ENCODE data around the gene CD8B. TPM values are rescaled to one million over a fixed set of nuclear protein-coding genes. Genes with fewer than 3 reads are reported as not detected.

CD8B gene
- total RNA-seq, 2 donors from 2014 or later = 1.1 to 1.3 TPM

- Histone ChIP-seq H3K27me3 (replicated peaks; ENCODE audit: insufficient read depth) (peaks cover 3% of the 10 kb centered on the region), H3K27ac (no peak overlapping the region), H3K36me3 (no peaks in the 10 kb centered on the region), H3K4me1 (replicated peaks) (no peaks in the 10 kb centered on the region), H3K9me3 (no peaks in the 10 kb centered on the region), H3K4me3 (no peak overlapping the region)
- WGBS = 71% methylated on average over 13 of the region's 13 CpGs
- DNase-seq (ENCODE audit: low spot score) = no peak
- intact Hi-C loops (cut with DNase I) = no loop called here
- no peak for TF ChIP-seq POLR2A (IDR thresholded peaks at IDR 0.05)
- no peak for TF ChIP-seq POLR2AphosphoS5 (IDR thresholded peaks at IDR 0.05)
- TF ChIP-seq, protein P1, sequence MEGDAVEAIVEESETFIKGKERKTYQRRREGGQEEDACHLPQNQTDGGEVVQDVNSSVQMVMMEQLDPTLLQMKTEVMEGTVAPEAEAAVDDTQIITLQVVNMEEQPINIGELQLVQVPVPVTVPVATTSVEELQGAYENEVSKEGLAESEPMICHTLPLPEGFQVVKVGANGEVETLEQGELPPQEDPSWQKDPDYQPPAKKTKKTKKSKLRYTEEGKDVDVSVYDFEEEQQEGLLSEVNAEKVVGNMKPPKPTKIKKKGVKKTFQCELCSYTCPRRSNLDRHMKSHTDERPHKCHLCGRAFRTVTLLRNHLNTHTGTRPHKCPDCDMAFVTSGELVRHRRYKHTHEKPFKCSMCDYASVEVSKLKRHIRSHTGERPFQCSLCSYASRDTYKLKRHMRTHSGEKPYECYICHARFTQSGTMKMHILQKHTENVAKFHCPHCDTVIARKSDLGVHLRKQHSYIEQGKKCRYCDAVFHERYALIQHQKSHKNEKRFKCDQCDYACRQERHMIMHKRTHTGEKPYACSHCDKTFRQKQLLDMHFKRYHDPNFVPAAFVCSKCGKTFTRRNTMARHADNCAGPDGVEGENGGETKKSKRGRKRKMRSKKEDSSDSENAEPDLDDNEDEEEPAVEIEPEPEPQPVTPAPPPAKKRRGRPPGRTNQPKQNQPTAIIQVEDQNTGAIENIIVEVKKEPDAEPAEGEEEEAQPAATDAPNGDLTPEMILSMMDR (IDR thresholded peaks at IDR 0.05) = no peak
Observed at GRCh38 chr2:86821306-86821705, 40.4 kb downstream of the CD8B start.

- Histone ChIP-seq H3K36me3 (no peaks in the 10 kb centered on the region), H3K4me1 (replicated peaks) (no peaks in the 10 kb centered on the region), H3K9me3 (no peaks in the 10 kb centered on the region), H3K27me3 (replicated peaks; ENCODE audit: insufficient read depth) (peaks cover 3% of the 10 kb centered on the region), H3K27ac (no peak overlapping the region), H3K4me3 (no peak overlapping the region)
- TF ChIP-seq, protein P1 (IDR thresholded peaks at IDR 0.05) = no peak
- TF ChIP-seq POLR2A (IDR thresholded peaks at IDR 0.05) (no peak), POLR2AphosphoS5 (IDR thresholded peaks at IDR 0.05) (no peak)
- DNase-seq (ENCODE audit: low spot score) = no peak
- 92% methylated on average over 2 of the region's 2 CpGs for WGBS
- intact Hi-C loops (cut with DNase I) = no loop called here
Observed at GRCh38 chr2:86818957-86819356, 42.7 kb downstream of the CD8B start.

- intact Hi-C loops (cut with DNase I) = no loop called here
- Histone ChIP-seq H3K36me3 (no peaks in the 10 kb centered on the region), H3K27ac (no peak overlapping the region), H3K4me3 (no peak overlapping the region), H3K4me1 (replicated peaks) (no peaks in the 10 kb centered on the region), H3K27me3 (replicated peaks; ENCODE audit: insufficient read depth) (peaks cover 3% of the 10 kb centered on the region), H3K9me3 (no peaks in the 10 kb centered on the region)
- TF ChIP-seq, protein P1 (IDR thresholded peaks at IDR 0.05) = no peak
- TF ChIP-seq POLR2A (IDR thresholded peaks at IDR 0.05) = no peak
- TF ChIP-seq POLR2AphosphoS5 (IDR thresholded peaks at IDR 0.05) = no peak
- 84% methylated on average over 4 of the region's 4 CpGs for WGBS
- DNase-seq (ENCODE audit: low spot score) = no peak
Observed at GRCh38 chr2:86818114-86818801, 43.4 kb downstream of the CD8B start.

GRCh38 chr2:86815611-86816010, 46.1 kb downstream of the CD8B start:
- Histone ChIP-seq H3K27ac (no peak overlapping the region), H3K4me3 (no peak overlapping the region), H3K9me3 (no peaks in the 10 kb centered on the region), H3K36me3 (no peaks in the 10 kb centered on the region), H3K27me3 (replicated peaks; ENCODE audit: insufficient read depth) (peaks cover 3% of the 10 kb centered on the region), H3K4me1 (replicated peaks) (no peaks in the 10 kb centered on the region)
- intact Hi-C loops (cut with DNase I) = no loop called here
- TF ChIP-seq POLR2A (IDR thresholded peaks at IDR 0.05) (no peak), POLR2AphosphoS5 (IDR thresholded peaks at IDR 0.05) (no peak)
- TF ChIP-seq, protein P1 (IDR thresholded peaks at IDR 0.05) = no peak
- 74% methylated on average over 1 of the region's 1 CpG for WGBS
- no peak for DNase-seq (ENCODE audit: low spot score)

- Histone ChIP-seq H3K4me3 (no peak overlapping the region), H3K36me3 (no peaks in the 10 kb centered on the region), H3K27me3 (replicated peaks; ENCODE audit: insufficient read depth) (no peaks in the 10 kb centered on the region), H3K4me1 (replicated peaks) (no peaks in the 10 kb centered on the region), H3K9me3 (no peaks in the 10 kb centered on the region), H3K27ac (no peak overlapping the region)
- TF ChIP-seq, protein P1 (IDR thresholded peaks at IDR 0.05) = no peak
- no peak for TF ChIP-seq POLR2A (IDR thresholded peaks at IDR 0.05)
- TF ChIP-seq POLR2AphosphoS5 (IDR thresholded peaks at IDR 0.05) = no peak
- no peak for DNase-seq (ENCODE audit: low spot score)
- intact Hi-C loops (cut with DNase I) = no loop called here
- 52% methylated on average over 36 of the region's 43 CpGs for WGBS
Observed at GRCh38 chr2:86809481-86810121, 52.1 kb downstream of the CD8B start.
